GM18867 (cell line): ENCODE results near the gene C17orf114.

ENCODE experiments used
- ATAC-seq: cut with Tn5 transposase; IDR thresholded peaks from one replicate; pipeline ENCODE4 v1.9.1; 2021; ENCODE audit warnings: mild to moderate bottlenecking, moderate library complexity; ENCODE audit not compliant: unreplicated experiment

C17orf114 gene

GRCh38 chr17:4823373-4824089 is 21.4 kb upstream of the C17orf114 start:
- no peak for ATAC-seq

GRCh38 chr17:4822835-4823234 is 20.7 kb upstream of the C17orf114 start:
- no peak for ATAC-seq

- ATAC-seq: no peak
Measured at GRCh38 chr17:4818276-4818675, 16.1 kb upstream of the C17orf114 start.

- ATAC-seq: no peak
Measured at GRCh38 chr17:4816826-4817225, 14.7 kb upstream of the C17orf114 start.

- no peak for ATAC-seq
Measured at GRCh38 chr17:4815043-4815675, 13.0 kb upstream of the C17orf114 start.

GRCh38 chr17:4812690-4813089 is 10.6 kb upstream of the C17orf114 start:
- no peak for ATAC-seq

GRCh38 chr17:4811471-4811870 is 9.3 kb upstream of the C17orf114 start:
- no peak for ATAC-seq

- no peak for ATAC-seq
Measured at GRCh38 chr17:4810696-4811290, 8.7 kb upstream of the C17orf114 start.

- ATAC-seq: no peak
Measured at GRCh38 chr17:4808378-4808767, 6.2 kb upstream of the C17orf114 start.

GRCh38 chr17:4807605-4808377 is 5.7 kb upstream of the C17orf114 start:
- no peak for ATAC-seq

GRCh38 chr17:4806777-4807604 is 4.9 kb upstream of the C17orf114 start, which contains the start of gene PLD2:
Gene PLD2, plus strand, starts transcription at chr17:4807152. Its CDS starts 621 bp downstream, at chr17:4807773.
- ATAC-seq: peak; percentile 93

- no peak for ATAC-seq
Measured at GRCh38 chr17:4806456-4806776, 4.3 kb upstream of the C17orf114 start.

GRCh38 chr17:4800462-4801196 is 1.5 kb downstream of the C17orf114 start:
- ATAC-seq: no peak

GRCh38 chr17:4796552-4796920 is 5.6 kb downstream of the C17orf114 start:
- ATAC-seq: no peak

- ATAC-seq: no peak
Measured at GRCh38 chr17:4795168-4795567, 7.0 kb downstream of the C17orf114 start.

- ATAC-seq: no peak
Measured at GRCh38 chr17:4790705-4791088, 11.4 kb downstream of the C17orf114 start.

- ATAC-seq: peak; percentile 87
Measured at GRCh38 chr17:4789951-4790704, 12.0 kb downstream of the C17orf114 start.

GRCh38 chr17:4789701-4789950 is 12.5 kb downstream of the C17orf114 start:
- ATAC-seq: no peak

GRCh38 chr17:4788807-4789700 is 13.1 kb downstream of the C17orf114 start, which contains the start of gene GLTPD2:
Gene GLTPD2, plus strand, starts transcription at chr17:4788964. Its CDS starts 48 bp downstream, at chr17:4789012.
- peak; percentile 10 for ATAC-seq
